Gastrocnemius medialis (tissue), 4 donors: ENCODE data around the gene KMT5B. TPM values are rescaled to one million over a fixed set of nuclear protein-coding genes. Genes with fewer than 3 reads are reported as not detected.

Experiments
- ATAC-seq, 2 donors: fragments of 150-250 bp; one replicate each; pipeline ENCODE4 v1.9.1; 2016
- DNase-seq, 2 donors: peaks; one replicate each; pipeline ENCODE4 v3.0.0-alpha.2; 2019
- H3K27ac ChIP-seq, 4 donors: fragments of 200-600 bp; sonication (generic); 1 replicate in 1 of 4; 2 replicates in 3 of 4; pipeline ENCODE4 v1.5.1; 2016 to 2018; ENCODE audit warnings: mild to moderate bottlenecking in 2 of 4, moderate library complexity in 1 of 4
- H3K27me3 ChIP-seq, 3 donors: fragments of 200-600 bp; sonication (generic) in 2 of 3; 1 replicate in 1 of 3; 2 replicates in 2 of 3; pipeline versions ENCODE4 v1.5.1 to v1.6.0; 2016 to 2019; ENCODE audit warnings: mild to moderate bottlenecking in 1 of 3, moderate library complexity in 1 of 3
- H3K36me3 ChIP-seq, 2 donors: fragments of 200-600 bp; sonication (generic) in 1 of 2; one replicate each; pipeline ENCODE4 v1.5.1; 2017 to 2018
- H3K4me1 ChIP-seq, 2 donors: fragments of 200-600 bp; sonication (generic) in 1 of 2; one replicate each; pipeline ENCODE4 v1.5.1; 2016 to 2017; ENCODE audit warnings: mild to moderate bottlenecking in 2 of 2
- H3K4me3 ChIP-seq, 4 donors: fragments of 200-600 bp; sonication (generic) in 3 of 4; 1 replicate in 1 of 4; 2 replicates in 3 of 4; pipeline ENCODE4 v1.5.1; 2016 to 2019; ENCODE audit warnings: mild to moderate bottlenecking in 2 of 4
- H3K9me3 ChIP-seq, 3 donors: fragments of 200-600 bp; sonication (generic) in 2 of 3; 1 replicate in 1 of 3; 2 replicates in 2 of 3; pipeline ENCODE4 v1.5.1; 2016 to 2019
- CTCF ChIP-seq, 5 experiments: fragments of 450-650 bp in 3 of 5; fragments of 200-600 bp in 2 of 5; sonication (generic) in 2 of 5; IDR thresholded peaks in 4 of 5; conservative IDR thresholded peaks in 1 of 5; 1 replicate in 4 of 5; 2 replicates in 1 of 5; pipeline ENCODE4 v1.5.1; 2016 to 2019; ENCODE audit warnings: antibody characterized with exemption in 5 of 5, mild to moderate bottlenecking in 3 of 5, moderate library complexity in 3 of 5
- POLR2A ChIP-seq, 2 donors: fragments of 450-650 bp; IDR thresholded peaks; one replicate each; pipeline ENCODE4 v1.6.1; 2017; ENCODE audit warnings: antibody characterized with exemption in 2 of 2, mild to moderate bottlenecking in 2 of 2, moderate library complexity in 2 of 2
- in situ Hi-C, 4 donors: fragments of 200-750 bp; cut with MboI; loops; one replicate each; pipeline versions ENCODE4 v1.15.0 to v1.8.0; 2017; ENCODE audit warnings: low sequenced_read_pairs in 4 of 4
- intact Hi-C: fragments of 100-400 bp; cut with DNase I; formaldehyde crosslinking; loops from one replicate; pipeline ENCODE4 v1.15.1; 2023; ENCODE audit warnings: low total_unique reads
- total RNA-seq, 4 donors: library from RNA; depleted of rRNA; stranded (reverse); fragments of >200 nt; gene quantifications; one replicate each; pipeline versions ENCODE4 v1.1.0 to v1.2.3, GENCODE V29; 2016

The KMT5B gene
- total RNA-seq, 4 donors from 2014 or later = 17.3 to 21.0 (median 19.2) TPM

- TF ChIP-seq POLR2A (IDR thresholded peaks at IDR 0.05) (no peak), CTCF (IDR thresholded peaks at IDR 0.05 in 4 of 5, conservative IDR thresholded peaks at IDR 0.05 in 1 of 5) (no peak)
- Histone ChIP-seq H3K9me3 (no peaks in the 10 kb centered on the region), H3K36me3 (no peaks in the 10 kb centered on the region), H3K27ac (no peak overlapping the region), H3K4me3 (no peak overlapping the region), H3K4me1 (peaks cover 69 to 80% of the 10 kb centered on the region in 2 donors), H3K27me3 (no peaks in the 10 kb centered on the region)
- ATAC-seq (no peak), DNase-seq (no peak)
- in situ Hi-C loops (no loop called here), intact Hi-C loops (no loop called here)
Observed at GRCh38 chr11:68194675-68195294, 18.3 kb downstream of the KMT5B start.

- H3K4me3 ChIP-seq = no peak overlapping the region
- H3K27ac ChIP-seq = no peak overlapping the region
- TF ChIP-seq CTCF (IDR thresholded peaks at IDR 0.05 in 4 of 5, conservative IDR thresholded peaks at IDR 0.05 in 1 of 5) (no peak), POLR2A (IDR thresholded peaks at IDR 0.05) (no peak)
- H3K27me3 ChIP-seq = no peaks in the 10 kb centered on the region
- no peak for ATAC-seq
- H3K36me3 ChIP-seq = peaks cover 0 to 8% of the 10 kb centered on the region in 2 donors
- H3K9me3 ChIP-seq = no peaks in the 10 kb centered on the region
- intact Hi-C loops = no loop called here
- DNase-seq = no peak
- H3K4me1 ChIP-seq = peaks cover 59 to 65% of the 10 kb centered on the region in 2 donors
- in situ Hi-C loops = no loop called here
Observed at GRCh38 chr11:68193018-68193417, 20.1 kb downstream of the KMT5B start.

- H3K9me3 ChIP-seq = no peaks in the 10 kb centered on the region
- H3K4me1 ChIP-seq = peaks cover 50 to 57% of the 10 kb centered on the region in 2 donors
- no peak overlapping the region for H3K4me3 ChIP-seq
- in situ Hi-C loops = no loop called here
- TF ChIP-seq CTCF (IDR thresholded peaks at IDR 0.05 in 4 of 5, conservative IDR thresholded peaks at IDR 0.05 in 1 of 5) = no peak
- no peak for TF ChIP-seq POLR2A (IDR thresholded peaks at IDR 0.05)
- no peak overlapping the region for H3K27ac ChIP-seq
- DNase-seq = no peak
- intact Hi-C loops = no loop called here
- peaks cover 0 to 8% of the 10 kb centered on the region in 2 donors for H3K36me3 ChIP-seq
- no peaks in the 10 kb centered on the region for H3K27me3 ChIP-seq
- no peak for ATAC-seq
Observed at GRCh38 chr11:68191661-68192579, 21.2 kb downstream of the KMT5B start.

GRCh38 chr11:68189888-68190287, 23.2 kb downstream of the KMT5B start:
- peaks cover 35 to 38% of the 10 kb centered on the region in 2 donors for H3K4me1 ChIP-seq
- TF ChIP-seq POLR2A (IDR thresholded peaks at IDR 0.05) = no peak
- no peak for TF ChIP-seq CTCF (IDR thresholded peaks at IDR 0.05 in 4 of 5, conservative IDR thresholded peaks at IDR 0.05 in 1 of 5)
- no peak overlapping the region for H3K27ac ChIP-seq
- no peak for DNase-seq
- in situ Hi-C loops (no loop called here), intact Hi-C loops (no loop called here)
- H3K9me3 ChIP-seq = no peaks in the 10 kb centered on the region
- no peaks in the 10 kb centered on the region for H3K27me3 ChIP-seq
- no peak overlapping the region for H3K4me3 ChIP-seq
- ATAC-seq = no peak
- peaks cover 0 to 18% of the 10 kb centered on the region in 2 donors for H3K36me3 ChIP-seq
